Right atrium auricular region (tissue), 2 donors: ENCODE measurements around the gene FAM76A. TPM values are rescaled to one million over a fixed set of nuclear protein-coding genes. Genes with fewer than 3 reads are reported as not detected.

ENCODE experiments used
- DNase-seq: peaks from one replicate; pipeline ENCODE4 v3.0.0-alpha.2; 2019; ENCODE audit warnings: low spot score
- H3K27ac ChIP-seq, 2 donors: fragments of 200-600 bp; sonication (generic); 1 replicate in 1 of 2; 2 replicates in 1 of 2; pipeline ENCODE4 v1.5.1; 2016 to 2019
- H3K27me3 ChIP-seq, 2 donors: fragments of 200-600 bp; sonication (generic); one replicate each; pipeline versions ENCODE4 v1.5.1 to v1.6.0; 2017 to 2019
- H3K36me3 ChIP-seq: fragments of 200-600 bp; sonication (generic); one replicate; pipeline ENCODE4 v1.5.1; 2016
- H3K4me1 ChIP-seq, 2 donors: fragments of 200-600 bp; sonication (generic); one replicate each; pipeline versions ENCODE4 v1.5.1 to v1.6.0; 2017 to 2019
- H3K4me3 ChIP-seq, 2 donors: fragments of 200-600 bp; sonication (generic); 1 replicate in 1 of 2; 2 replicates in 1 of 2; pipeline ENCODE4 v1.5.1; 2017 to 2019; ENCODE audit warnings: mild to moderate bottlenecking in 1 of 2, moderate library complexity in 1 of 2
- H3K9me3 ChIP-seq, 2 donors: fragments of 200-600 bp; sonication (generic); one replicate each; pipeline ENCODE4 v1.5.1; 2019
- total RNA-seq, 2 donors: library from RNA; depleted of rRNA; stranded (reverse); fragments of >200 nt; gene quantifications; one replicate each; pipeline ENCODE4 v1.1.0, GENCODE V29; 2016
- TF ChIP-seq, protein P1 (sequence below), 2 donors: fragments of 200-600 bp; sonication (generic); IDR thresholded peaks; one replicate each; pipeline ENCODE4 v1.5.1; 2019; ENCODE audit warnings: antibody characterized with exemption in 2 of 2

Gene FAM76A
- total RNA-seq, 2 donors from 2014 or later = 9.8 to 11.3 TPM

DNA sequence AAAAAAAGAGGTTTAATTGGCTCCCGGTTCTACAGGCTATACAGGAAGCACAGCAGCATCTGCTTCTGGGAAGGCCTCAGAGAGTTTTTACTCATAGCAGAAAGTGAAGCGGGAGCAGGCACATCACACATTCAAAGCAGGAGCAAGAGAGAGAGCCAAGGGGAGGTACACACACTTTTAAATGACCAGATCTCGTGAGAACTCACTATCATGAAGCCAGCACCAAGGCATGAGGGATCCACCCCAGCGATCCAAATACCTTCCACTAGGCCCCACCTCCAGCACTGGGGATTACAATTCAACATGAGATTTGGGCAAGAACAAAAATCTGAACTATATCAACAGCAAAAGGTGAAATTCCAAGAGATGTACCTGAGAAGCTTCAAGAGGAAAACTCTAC, 20.8 kb upstream of the FAM76A start:
- Histone ChIP-seq H3K4me3 (no peak overlapping the region), H3K9me3 (no peaks in the 10 kb centered on the region), H3K36me3 (no peaks in the 10 kb centered on the region), H3K4me1 (no peaks in the 10 kb centered on the region), H3K27ac (no peak overlapping the region), H3K27me3 (no peaks in the 10 kb centered on the region)
- TF ChIP-seq, protein P1, sequence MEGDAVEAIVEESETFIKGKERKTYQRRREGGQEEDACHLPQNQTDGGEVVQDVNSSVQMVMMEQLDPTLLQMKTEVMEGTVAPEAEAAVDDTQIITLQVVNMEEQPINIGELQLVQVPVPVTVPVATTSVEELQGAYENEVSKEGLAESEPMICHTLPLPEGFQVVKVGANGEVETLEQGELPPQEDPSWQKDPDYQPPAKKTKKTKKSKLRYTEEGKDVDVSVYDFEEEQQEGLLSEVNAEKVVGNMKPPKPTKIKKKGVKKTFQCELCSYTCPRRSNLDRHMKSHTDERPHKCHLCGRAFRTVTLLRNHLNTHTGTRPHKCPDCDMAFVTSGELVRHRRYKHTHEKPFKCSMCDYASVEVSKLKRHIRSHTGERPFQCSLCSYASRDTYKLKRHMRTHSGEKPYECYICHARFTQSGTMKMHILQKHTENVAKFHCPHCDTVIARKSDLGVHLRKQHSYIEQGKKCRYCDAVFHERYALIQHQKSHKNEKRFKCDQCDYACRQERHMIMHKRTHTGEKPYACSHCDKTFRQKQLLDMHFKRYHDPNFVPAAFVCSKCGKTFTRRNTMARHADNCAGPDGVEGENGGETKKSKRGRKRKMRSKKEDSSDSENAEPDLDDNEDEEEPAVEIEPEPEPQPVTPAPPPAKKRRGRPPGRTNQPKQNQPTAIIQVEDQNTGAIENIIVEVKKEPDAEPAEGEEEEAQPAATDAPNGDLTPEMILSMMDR (IDR thresholded peaks at IDR 0.05) = no peak
- DNase-seq = no peak

DNA sequence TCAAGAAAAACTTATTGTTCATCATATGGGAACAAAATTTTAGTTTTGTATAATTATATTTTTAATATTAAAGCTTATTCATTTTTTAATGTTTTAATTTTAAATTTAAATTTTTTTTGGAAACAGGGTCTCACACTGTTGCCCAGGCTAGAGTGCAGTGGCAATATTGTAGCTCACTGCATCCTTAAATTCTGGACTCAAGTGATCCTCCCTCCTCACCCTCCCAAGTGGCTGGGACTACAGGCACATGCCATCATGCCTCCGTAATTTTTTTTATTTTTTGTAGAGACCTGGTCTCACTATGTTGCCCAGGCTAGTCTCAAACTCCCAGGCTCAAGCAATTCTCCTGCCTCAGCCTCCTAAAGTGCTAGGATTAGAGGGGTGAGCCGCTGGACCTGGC, 20.2 kb upstream of the FAM76A start:
- no peak overlapping the region for H3K4me3 ChIP-seq
- no peaks in the 10 kb centered on the region for H3K27me3 ChIP-seq
- DNase-seq = no peak
- no peak overlapping the region for H3K27ac ChIP-seq
- H3K9me3 ChIP-seq = no peaks in the 10 kb centered on the region
- H3K4me1 ChIP-seq = no peaks in the 10 kb centered on the region
- H3K36me3 ChIP-seq = no peaks in the 10 kb centered on the region
- TF ChIP-seq, protein P1 (IDR thresholded peaks at IDR 0.05) = no peak

DNA sequence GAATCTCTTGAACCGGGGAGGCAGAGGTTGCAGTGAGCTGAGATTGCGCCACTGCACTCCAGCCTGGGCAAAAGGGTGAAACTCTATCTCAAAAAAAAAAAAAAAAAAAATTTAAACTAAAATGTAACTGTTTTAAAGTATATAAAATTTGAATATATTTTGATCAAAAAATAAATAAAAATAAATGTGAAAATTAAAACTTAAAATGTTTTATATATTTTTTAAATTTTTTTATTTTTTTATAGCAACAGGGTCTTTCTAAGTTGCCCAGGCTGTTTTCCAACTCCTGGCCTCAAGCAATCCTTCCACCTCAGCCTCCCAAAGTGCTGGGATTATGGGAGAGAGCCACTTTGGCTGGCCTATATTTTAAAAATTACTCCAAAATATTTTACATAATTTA, 15.2 kb upstream of the FAM76A start:
- no peak overlapping the region for H3K27ac ChIP-seq
- no peak overlapping the region for H3K4me3 ChIP-seq
- H3K36me3 ChIP-seq = no peaks in the 10 kb centered on the region
- H3K27me3 ChIP-seq = no peaks in the 10 kb centered on the region
- no peak for DNase-seq
- no peaks in the 10 kb centered on the region for H3K4me1 ChIP-seq
- TF ChIP-seq, protein P1 (IDR thresholded peaks at IDR 0.05) = no peak
- no peaks in the 10 kb centered on the region for H3K9me3 ChIP-seq

DNA sequence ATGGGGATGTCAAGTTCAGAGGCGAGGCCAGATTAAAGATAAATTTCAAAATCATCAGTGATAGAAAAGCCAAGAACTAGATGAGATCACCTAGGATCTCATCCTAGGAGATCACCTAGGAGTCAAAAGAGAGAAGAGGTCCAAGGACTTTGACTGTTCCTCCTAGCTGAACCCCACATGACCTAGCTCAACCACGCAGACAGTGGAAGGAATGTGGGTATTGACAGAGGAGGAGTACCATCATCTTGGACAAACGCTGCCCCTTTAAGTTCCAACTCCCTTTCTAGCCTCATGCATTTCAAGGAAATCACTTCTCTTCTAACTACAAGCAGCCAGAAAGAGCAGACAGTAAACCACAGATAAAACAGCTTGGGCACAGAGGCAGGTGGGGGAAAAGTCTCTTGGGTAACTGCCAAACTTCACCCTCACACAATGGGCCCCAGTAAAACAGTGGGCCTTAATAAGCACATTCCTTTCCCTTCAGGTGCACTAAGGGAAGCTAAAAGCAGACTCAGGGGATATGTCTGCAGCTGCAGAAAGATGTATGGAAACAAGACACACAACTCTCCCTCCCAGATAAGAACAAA, 12.5 kb upstream of the FAM76A start:
- Histone ChIP-seq H3K9me3 (peaks cover 0 to 8% of the 10 kb centered on the region in 2 donors), H3K27ac (no peak overlapping the region), H3K27me3 (no peaks in the 10 kb centered on the region), H3K36me3 (no peaks in the 10 kb centered on the region), H3K4me1 (no peaks in the 10 kb centered on the region), H3K4me3 (no peak overlapping the region)
- TF ChIP-seq, protein P1 (IDR thresholded peaks at IDR 0.05) = no peak
- no peak for DNase-seq

DNA sequence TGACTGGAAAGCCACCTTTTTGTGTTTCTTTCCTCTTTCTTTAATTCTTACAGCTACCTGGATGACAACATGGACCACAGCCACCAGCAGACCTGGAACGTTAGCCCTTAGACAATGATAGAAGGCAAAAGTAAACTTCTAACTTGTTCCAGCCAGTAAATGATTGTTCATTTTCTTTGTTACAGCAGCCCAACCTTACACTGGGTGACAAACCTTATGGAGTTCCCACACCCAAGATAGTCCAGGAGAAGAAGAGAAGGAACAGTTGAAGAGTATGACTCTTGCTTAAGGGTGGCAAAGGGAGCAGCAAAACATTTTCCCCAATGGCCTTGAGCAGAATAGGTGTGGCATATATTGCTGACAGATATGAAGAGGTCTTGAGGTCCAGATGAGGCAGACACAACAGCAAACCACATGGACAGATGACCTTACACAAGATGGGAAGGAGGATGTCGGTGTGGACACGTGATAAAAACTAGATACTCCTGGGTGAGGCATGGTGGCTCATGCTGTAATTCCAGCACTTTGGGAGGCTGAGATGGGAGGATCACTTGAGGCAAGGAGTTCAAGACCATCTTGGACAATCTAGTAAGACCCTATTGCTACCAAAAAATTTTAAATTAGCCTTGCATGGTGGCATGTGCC, 11.8 kb upstream of the FAM76A start:
- DNase-seq = no peak
- Histone ChIP-seq H3K9me3 (peaks cover 0 to 8% of the 10 kb centered on the region in 2 donors), H3K4me3 (no peak overlapping the region), H3K27me3 (no peaks in the 10 kb centered on the region), H3K27ac (no peak overlapping the region), H3K36me3 (no peaks in the 10 kb centered on the region), H3K4me1 (no peaks in the 10 kb centered on the region)
- TF ChIP-seq, protein P1 (IDR thresholded peaks at IDR 0.05) = no peak
